NCI-H446 treated with DMSO at 0.1 percent for 48 hours (cell line): ENCODE data around the gene PRKN.
"Not testable (repeated sequence)": the region's sequence is repeated elsewhere in the genome, so short reads cannot be mapped to it uniquely, and the experiment has no call there.

Source experiments
- DNase-seq: peaks from one replicate; lab custom pipeline; 2025; lab: John Stamatoyannopoulos, UW

PRKN gene

DNA sequence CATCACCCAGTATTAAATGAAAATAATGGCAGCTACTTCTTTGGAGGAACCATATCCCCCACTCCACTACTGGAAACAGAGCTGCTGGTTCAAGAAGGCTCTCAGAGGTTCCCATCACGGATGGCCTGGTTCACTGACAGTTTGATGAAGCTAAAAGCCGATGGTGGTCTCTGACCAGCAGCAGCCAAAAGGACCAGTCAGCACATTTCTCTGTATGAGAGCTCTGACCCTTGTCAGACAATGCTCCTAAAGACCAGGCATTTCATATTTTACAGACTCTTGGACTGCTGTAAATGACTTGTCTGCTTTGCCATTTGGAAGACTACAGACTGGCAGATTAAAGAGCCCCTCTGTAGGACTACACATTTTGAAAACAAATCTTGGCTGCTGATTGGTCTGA, 16.6 kb downstream of the PRKN start:
- no peak for DNase-seq

DNA sequence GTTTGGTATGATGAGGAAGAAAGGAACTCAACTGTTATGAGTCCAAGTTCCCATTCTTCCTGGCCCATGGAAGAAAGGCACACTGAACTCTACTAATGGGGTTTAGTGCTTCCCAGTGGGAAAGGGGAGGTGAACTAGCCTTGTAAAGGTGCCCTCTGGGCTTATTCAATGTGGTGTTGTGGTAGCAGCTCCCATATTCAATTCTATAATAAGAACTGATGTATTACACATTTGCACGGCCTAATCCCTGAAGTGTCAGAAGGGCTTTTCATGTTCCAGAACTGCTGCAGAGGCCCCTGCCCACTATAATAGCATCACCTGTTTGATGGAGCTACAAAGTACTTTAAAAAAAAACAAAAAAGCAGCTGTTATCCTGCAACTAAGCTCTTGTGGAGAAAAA, 17.1 kb downstream of the PRKN start:
- DNase-seq = no peak

DNA sequence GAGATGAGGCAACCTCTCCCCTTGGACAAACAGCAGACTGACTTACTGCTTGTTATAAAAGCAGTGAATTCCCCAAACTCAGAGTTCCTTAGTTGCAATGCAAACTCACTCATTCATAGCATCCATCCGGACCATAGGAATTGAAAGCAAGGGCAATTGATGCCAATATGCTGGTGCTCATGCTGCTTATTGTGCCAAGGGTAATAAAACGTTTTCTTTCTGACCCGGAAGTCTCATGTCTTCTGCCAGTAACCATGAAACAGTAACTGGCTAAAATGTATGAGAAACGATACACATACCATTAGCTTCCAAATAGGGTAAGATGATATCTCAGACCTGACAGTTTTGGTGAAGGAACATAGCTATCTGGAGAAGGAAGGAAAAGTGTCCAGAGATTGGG, 18.1 kb downstream of the PRKN start:
- no peak for DNase-seq

DNA sequence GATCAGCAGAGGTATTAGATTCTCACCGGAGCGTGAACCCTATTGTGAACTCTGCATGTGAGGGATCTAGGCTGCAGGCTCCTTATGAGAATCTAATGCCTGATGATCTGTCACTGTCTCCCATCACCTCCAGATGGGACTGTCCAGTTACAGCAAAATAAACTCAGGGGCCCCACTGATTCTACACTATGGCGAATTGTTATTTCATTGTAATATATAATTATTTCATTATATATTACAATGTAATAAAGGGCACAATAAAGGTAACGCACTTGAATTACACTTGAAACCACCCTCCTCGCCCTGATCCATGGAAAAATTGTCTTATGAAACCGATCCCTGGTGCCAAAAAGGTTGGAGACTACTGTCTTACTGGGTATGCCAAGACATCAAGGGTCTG, 18.6 kb downstream of the PRKN start:
- no peak for DNase-seq

DNA sequence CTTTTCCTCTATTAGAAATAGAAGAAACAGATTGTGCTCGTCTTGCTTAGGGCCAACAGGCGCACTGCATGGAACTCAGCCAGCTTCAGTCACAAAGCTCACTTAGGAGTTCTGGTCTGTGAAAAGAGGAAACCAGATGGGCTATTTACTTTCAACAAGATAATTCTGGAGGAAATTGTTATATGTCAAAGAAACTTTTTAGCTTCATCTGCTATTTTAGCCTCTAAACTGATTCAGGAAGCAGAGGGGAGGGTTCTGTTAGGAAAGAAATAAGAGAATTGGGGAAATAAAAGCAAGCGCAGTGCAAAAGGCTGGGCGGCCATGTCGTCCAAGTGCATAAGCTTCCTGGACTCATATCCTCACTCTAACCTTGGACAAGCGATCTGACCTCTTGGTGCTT, 21.3 kb downstream of the PRKN start:
- peak; percentile 87 for DNase-seq

DNA sequence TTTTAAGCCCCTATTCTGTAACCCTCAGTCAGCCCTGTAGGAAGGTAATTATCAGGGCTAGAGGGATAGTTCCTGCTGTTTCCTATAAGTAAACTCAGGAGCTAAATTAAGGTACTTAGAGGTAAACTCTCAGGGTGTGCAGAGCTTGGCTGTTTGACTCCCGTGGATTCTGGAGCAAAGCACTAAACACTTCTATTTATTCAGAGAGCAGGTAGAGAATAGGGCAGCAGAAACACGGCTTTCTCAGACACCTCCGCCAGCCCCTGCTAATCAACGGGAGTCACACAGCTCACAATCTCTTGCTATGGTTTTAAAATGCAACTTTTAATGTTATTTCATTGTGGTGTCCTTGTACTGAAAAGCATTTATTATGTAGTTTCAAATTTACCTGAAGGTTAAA, 21.8 kb downstream of the PRKN start:
- no peak for DNase-seq

DNA sequence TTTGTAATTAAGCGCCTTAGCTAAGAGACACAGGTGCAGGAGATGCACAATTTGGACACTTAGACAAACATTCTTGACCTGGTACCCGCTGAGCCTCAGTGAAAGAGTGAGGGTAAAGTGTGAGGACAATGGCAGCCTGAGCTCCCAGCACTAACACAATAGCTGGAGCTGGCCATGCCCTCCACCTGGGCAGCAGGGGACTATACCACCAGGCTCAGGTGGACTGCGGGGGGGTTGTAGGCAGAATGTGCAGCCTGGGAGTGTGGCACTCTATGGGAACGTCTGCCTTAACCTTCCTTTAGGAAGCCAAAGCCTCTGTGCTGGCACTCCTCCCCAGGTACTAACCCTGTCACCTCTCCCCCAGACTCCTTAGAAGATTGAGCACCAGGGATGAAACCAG, 23.6 kb downstream of the PRKN start:
- no peak for DNase-seq

DNA sequence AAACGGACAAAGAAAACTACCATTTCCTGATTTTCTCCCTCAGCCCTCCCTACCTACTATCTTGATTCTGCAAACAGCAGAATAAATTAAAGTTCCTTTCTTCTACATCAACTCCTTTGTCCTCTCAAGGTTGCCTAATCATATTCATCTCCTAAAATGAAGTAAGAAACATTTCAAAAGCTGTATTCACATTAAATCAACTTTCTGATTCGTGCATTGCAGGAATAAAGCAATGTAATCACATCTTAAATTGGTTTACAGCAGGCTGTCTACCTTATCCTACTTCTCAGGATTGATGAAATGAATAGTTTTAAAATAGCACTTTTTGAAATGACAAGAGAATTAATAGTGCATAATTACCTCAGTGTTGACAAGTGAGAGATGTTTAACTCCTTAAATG, 25.1 kb downstream of the PRKN start:
- no peak for DNase-seq

DNA sequence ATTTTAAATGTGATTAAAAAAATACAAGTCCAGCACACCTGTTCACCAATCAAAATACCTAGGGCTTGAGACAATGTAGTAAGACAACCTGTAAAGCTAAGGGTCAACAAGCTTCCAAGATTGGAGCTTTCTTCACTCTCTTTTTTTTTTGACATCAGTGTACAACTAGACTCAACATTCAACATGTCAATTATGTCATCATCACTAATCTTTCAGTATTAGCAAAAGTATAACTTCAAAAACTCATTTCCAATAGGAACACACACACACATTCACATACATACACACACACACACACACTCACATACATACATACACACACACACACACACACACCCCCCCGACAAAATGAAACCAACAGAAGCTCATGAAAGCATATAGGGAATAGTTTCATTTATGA, 26.0 kb downstream of the PRKN start:
- DNase-seq = no peak

DNA sequence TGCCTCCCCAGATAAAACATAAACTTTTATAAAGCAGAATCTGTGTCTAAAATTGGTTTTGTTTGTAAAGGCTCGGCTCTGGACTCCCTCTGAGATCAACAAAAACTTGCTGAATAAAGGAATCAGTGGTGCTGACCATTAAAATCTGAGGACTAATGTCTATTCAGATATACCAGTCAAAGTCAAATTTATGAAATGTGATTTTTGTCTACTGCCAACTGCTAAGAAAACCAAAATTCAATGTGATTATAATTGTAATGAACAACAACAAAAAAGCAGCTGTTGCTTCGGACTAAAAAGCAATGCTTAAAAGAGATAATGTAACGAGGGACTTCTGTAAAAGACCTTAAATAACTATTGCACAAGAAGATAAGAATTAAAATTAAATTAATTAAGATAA, 26.6 kb downstream of the PRKN start:
- DNase-seq = no peak

DNA sequence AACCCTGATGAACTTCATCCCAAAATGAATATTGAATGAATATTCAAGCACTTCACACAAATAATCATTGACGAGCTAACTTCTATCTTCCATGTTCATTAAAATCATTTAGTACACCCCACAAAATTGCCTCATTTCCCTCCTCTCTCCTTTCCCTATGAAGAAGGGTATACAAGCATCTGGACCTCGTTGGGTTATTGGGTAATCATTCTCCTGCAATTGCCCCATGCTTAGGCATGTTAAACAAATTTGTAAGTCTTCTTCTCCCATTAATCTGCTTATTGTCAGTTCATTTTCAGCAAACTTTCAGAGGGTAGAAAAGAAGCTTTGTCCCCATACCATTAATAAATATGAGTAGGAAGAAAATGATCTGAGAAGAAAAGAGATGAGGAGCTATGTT, 27.6 kb downstream of the PRKN start:
- no peak for DNase-seq

DNA sequence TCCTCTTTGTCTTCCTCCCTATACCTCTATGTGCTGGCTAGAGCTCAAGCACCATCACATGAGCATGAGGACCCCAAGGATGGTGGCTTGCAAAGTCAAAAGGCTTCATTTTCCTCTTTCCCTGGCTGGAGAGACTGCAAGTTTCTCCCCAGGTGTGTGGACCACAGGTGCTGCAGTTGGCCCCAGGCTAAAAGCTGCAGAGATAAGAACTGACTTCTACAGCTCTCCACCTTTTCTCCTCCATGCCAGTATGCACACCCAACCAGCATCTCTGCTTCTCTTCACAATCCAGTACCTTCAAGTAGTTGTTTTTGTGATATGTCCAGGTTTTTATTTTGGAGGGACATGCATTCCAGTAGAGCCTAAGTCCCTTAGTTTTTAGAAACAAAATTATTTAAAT, 29.1 kb downstream of the PRKN start:
- no peak for DNase-seq

DNA sequence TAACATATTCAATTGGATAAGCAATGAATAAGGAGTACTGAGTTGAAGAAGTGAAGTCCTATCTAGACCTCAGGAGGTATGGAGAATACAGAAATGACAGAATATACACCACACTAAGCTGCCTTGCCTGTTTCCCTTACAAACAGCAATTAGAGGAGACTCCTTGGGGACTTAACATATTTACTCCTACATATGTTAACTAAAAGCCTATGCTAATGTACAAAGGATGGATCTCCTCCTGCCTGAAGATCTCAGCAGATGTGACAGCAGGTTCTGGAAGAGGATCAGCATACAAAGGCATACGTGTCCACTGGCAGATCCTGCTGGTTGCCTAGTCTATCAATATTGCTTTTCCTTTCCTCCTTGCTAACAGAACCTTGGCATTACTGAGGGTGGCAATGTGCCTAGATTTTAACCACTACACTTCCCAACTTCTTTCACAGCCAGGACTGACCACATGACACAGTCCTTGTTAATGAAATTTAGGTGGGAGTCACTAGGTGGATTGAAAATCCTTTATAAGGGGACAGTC, 29.6 kb downstream of the PRKN start:
- DNase-seq = peak; percentile 49

DNA sequence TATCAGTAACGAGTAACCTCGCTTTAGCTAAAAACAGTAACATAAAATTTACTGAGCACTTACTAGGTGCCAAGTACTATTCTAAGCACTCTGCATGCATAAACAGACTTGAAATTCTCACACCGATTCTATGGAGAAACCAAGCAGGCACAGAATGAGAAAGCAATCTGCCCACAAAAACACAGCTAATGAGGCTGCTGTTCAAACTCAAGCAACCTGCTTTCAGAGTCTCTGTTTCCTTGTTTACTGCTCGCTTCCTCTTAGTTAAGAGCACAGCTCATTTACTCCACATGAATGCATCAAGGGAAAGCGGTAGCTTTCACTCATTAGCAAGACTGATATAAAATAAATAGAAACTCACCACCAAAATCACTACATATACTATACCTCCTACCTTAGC, 37.4 kb downstream of the PRKN start:
- DNase-seq = no peak

DNA sequence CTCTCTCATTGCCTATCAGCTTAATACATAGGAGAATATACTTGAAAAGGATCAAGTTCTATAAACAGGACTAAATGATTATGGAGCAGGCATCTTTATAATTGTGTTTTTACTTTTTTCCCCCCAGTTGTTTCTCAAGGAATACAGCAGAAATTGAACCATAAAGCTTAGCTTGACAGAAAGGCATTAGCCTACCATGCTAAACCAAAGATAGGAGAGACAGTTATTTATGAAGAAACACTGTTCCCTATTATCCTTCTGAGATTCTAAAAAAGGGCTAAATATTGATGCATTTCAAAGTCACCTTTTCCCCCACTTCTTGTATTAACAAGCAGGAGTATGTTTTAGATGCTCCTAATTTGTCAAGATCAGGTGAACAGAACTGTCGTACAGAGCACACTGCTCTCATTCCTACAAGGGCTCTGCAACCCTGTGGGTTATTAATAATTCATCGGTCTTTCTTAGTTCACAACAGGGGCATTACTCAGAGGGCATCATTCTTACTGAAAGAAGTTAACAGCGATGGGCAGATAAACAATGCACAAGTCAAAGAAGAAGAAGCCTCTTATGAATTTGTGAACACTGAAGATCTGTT, 38.7 kb downstream of the PRKN start:
- no peak for DNase-seq

DNA sequence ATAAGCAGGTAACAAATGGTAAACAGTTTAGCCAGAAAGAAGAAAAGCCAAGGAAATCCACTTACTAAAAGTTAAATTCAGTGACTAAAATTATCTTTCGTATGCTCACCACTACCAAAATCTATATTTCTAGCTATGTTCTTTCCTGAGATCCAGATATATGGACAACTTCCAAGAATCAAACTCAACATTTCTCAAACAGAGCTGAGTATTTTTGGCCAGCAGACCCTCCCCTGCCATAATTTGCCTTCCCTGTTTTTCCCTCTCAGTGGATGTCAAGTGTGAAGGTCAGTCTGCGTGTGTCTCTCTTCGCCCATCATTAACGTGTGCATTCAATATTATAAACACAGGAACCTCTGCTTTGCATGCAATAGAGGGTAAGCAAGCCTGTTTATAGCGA, 42.0 kb downstream of the PRKN start:
- DNase-seq = no peak

DNA sequence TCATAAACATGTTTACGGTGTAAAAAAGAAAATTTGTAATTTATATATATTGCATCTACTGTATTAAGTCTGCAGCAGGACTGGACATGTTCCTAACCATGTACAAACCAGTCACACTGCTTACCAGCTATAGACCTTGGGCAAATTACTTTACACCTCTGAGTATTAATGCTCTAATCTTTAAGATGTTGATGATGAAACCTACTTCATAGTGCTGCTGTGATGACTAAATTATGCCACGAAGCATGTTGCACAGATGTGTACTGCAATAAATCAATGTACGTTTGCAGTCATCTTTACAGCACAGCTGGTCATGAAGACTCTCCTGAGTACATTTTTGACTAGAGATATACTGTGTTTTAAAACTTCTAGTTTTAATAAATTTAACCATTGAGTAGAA, 42.6 kb downstream of the PRKN start:
- DNase-seq = no peak

DNA sequence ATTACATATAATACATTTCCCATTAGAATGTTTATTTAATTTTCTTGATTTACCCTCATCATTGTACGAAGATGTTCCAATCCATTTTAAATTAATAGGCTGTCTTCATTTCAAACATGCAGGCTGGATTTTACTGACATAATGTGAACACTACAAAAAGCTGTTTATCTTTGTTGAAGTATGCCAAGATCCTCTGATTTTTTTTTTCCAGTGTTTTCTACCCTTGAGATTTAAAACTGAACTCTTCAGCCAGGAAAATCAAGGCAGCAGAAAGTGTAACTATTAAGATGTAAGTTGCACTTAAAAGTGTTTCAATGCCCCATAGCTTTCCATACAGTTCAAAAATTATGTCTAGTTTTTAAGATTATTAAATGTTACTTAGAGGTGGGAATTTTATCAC, 43.5 kb downstream of the PRKN start:
- DNase-seq = no peak

DNA sequence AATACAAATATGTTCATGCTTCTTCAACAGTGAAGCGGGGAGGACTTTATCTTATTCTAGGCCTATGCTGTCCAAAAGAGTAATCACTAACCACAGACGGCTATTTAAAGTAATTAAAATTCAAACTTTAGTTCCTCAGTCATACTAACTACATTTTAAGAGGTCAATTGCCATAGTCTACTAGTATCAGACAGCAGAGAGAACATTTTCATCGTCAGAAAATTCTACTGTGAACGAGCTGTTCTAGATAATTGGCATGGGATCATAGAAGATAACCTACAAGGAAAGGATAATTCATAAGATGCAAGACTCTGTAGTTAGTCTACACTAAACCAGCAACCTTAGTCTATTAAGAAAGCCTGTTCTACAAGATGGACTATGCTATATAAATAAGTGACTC, 44.4 kb downstream of the PRKN start:
- DNase-seq = no peak

DNA sequence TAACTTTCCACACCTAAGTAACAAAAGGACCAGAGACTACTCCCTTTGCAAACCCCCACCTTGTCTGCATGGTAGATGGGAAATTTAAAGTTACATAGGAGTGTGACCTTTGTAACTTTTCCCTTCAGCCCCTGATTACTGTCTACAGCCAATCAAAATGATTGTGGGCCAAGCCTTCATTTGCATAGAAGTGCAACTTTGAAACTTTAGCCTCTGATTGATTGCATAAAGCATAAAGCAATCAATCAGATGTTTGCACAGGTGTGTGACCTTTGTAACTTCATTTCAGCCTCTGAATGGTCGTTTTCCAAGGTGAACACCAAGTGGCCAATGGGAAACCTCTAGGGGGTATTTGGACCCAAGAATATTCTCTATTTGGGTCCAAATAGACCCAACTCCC, 46.1 kb downstream of the PRKN start:
- DNase-seq = no peak

DNA sequence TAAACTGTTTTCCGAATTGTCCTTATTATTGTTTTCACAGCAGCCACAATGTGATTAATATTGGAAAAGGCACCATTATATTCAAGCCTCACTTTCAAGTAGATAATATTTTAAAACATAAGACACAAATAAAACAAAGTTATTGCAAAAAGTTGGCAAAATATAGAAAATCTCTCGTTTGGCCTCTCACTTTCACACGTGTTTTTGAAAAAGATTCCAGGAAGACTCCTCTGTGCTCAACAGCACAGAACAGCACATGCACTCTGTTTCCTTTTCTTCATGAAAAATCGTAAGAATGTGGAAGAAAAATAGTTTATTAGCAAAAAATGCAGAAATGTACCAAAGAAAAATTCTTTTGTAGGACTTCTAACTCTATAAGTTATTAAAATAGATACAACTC, 46.7 kb downstream of the PRKN start:
- no peak for DNase-seq

DNA sequence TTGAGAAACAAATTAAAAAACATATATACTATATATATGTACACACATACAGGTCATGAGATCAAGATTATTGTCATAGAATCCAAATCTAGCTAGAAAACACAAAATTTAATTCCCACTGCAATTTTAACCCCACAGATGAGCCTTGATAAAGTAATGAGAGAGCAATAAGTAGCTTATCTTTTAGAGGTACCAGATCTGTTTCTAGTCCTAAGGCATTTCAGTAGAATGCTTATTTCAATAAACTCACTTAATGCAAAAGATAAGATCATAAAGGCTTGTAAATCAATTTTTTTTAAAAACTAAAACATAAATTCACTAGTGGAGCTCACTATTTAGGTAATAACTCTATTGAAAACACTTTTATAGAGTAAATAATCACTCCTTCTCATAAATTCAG, 47.2 kb downstream of the PRKN start:
- DNase-seq = no peak

DNA sequence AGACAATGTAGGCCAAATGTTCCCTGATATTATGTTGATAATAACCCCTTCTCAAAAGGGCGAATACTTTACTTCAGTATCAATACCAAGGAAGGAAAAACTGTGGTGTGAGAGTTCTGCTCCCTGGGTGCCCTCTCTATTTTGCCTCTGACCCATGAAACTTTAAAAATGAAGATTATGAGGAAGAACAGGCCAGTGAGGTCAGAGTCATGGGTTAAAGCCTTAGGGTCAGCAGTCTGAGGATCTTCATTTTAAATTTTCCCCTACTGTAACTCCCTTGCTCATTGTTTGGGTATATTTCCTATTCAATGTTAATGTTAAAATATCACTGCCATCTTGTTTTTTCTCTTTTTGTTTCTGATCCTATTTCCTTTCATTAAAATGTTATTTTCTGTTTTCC, 47.9 kb downstream of the PRKN start:
- no peak for DNase-seq

DNA sequence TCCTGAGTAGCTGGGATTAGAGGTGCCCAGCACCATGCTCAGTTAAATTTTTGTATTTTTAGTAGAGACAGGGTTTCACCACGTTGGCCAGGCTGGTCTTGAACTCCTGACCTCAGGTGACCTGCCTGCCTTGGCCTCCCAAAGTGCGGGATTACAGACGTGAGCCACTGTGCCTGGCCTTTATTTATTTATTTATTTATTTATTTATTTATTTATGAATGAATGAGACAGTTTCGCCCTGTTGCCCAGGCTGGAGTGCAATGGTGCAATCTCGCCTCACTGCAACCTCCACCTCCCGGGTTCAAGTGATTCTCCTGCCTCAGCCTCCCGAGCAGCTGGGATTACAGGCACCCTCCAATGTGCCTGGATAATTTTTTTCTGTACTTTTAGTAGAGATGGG, 48.7 kb downstream of the PRKN start:
- DNase-seq = not testable (repeated sequence)

DNA sequence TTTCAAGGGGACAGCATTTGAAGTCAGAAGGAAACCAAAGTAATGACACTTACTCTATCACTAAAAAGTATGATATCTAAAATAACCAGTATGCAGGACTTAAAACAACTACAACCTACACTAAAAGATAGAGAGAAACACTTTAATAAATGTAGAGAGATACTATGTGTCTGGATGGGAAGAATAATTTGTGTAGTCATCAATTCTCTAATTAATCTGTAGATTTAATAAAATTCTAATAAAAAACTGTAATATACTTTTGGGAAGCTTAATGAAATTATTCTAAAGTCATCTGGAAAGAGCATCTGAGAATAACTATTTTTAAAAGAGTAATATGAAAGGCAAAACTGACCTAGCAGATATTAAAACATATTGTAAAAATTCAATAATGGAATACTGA, 52.1 kb downstream of the PRKN start:
- no peak for DNase-seq
